Superior temporal gyrus (tissue), 1 donor: Measurements from ENCODE around the gene ZNF674.
"Not testable (repeated sequence)": the region's sequence is repeated elsewhere in the genome, so short reads cannot be mapped to it uniquely, and the experiment has no call there.

Experiments
- DNase-seq: peaks from one replicate; pipeline ENCODE4 v3.0.0-alpha.2; 2016; ENCODE audit errors: extremely low spot score

The ZNF674 gene

GRCh38 chrX:46465203-46465602 lies 80.0 kb downstream of the ZNF674 start:
- DNase-seq: no peak

- DNase-seq: no peak
Measured at GRCh38 chrX:46463682-46464081, 81.5 kb downstream of the ZNF674 start.

GRCh38 chrX:46461660-46462191 lies 83.5 kb downstream of the ZNF674 start:
- DNase-seq: no peak

GRCh38 chrX:46460801-46461659 lies 84.2 kb downstream of the ZNF674 start:
- not testable (repeated sequence) for DNase-seq

- DNase-seq: no peak
Measured at GRCh38 chrX:46459603-46460002, 85.6 kb downstream of the ZNF674 start.

GRCh38 chrX:46456125-46456922 lies 88.9 kb downstream of the ZNF674 start:
- no peak for DNase-seq
